HL-60 (cell line): ENCODE measurements around the gene SLAMF9.

Experiments used
- CTCF ChIP-seq: IDR thresholded peaks from one replicate; pipeline ENCODE4 v1.5.1; 2011; ENCODE audit warnings: low read length, control low read depth, inconsistent platforms; ENCODE audit not compliant: insufficient read depth
- GABPA ChIP-seq: IDR thresholded peaks from 2 replicates; pipeline ENCODE4 v1.6.1; 2012; ENCODE audit warnings: low read depth
- POLR2AphosphoS5 ChIP-seq: IDR thresholded peaks from 2 replicates; pipeline ENCODE4 v1.6.1; 2012; ENCODE audit warnings: low read depth
- REST ChIP-seq: IDR thresholded peaks from 2 replicates; pipeline ENCODE4 v1.6.1; 2012; ENCODE audit warnings: low read depth; ENCODE audit not compliant: insufficient replicate concordance
- SPI1 ChIP-seq: IDR thresholded peaks from 2 replicates; pipeline ENCODE4 v1.6.1; 2012; ENCODE audit warnings: low read depth, mild to moderate bottlenecking, borderline replicate concordance

- TF ChIP-seq CTCF (no peak), POLR2AphosphoS5 (no peak), REST (no peak), GABPA (no peak), SPI1 (no peak)
Measured at GRCh38 chr1:159938905-159939677, 14.9 kb downstream of the SLAMF9 start.
